Measurements from ENCODE around the gene EVA1A. TPM values are rescaled to one million over a fixed set of nuclear protein-coding genes. Genes with fewer than 3 reads are reported as not detected.

Gene EVA1A
- total RNA-seq, 4 donors from 2014 or later: 0.16 to 2.4 (median 0.82) TPM

- H3K36me3 ChIP-seq: no peaks in the 10 kb centered on the region
Measured at GRCh38 chr2:75538521-75539490, 21.9 kb downstream of the EVA1A start.

GRCh38 chr2:75537658-75538057, 23.1 kb downstream of the EVA1A start:
- H3K4me1 ChIP-seq: no peaks in the 10 kb centered on the region
- no peaks in the 10 kb centered on the region for H3K9me3 ChIP-seq
- ATAC-seq: no peak
- DNase-seq: no peak
- in situ Hi-C loops (cut with MboI; ENCODE audit: low sequenced_read_pairs in 4 of 4) (no loop called here), intact Hi-C loops (cut with DNase I; ENCODE audit: low total_unique reads) (no loop called here)
- H3K4me3 ChIP-seq: no peak overlapping the region
- no peaks in the 10 kb centered on the region for H3K27me3 ChIP-seq
- no peak overlapping the region for H3K27ac ChIP-seq
- no peaks in the 10 kb centered on the region for H3K36me3 ChIP-seq
- TF ChIP-seq POLR2A (IDR thresholded peaks at IDR 0.05) (no peak), CTCF (IDR thresholded peaks at IDR 0.05 in 4 of 5, conservative IDR thresholded peaks at IDR 0.05 in 1 of 5) (no peak)

More at GRCh38 chr2:75538521-75539490, 21.9 kb downstream of the EVA1A start:
- in situ Hi-C loops (cut with MboI; ENCODE audit: low sequenced_read_pairs in 4 of 4): no loop called here
- no peak overlapping the region for H3K27ac ChIP-seq
- no peak for TF ChIP-seq POLR2A (IDR thresholded peaks at IDR 0.05)
- no peak for TF ChIP-seq CTCF (IDR thresholded peaks at IDR 0.05 in 4 of 5, conservative IDR thresholded peaks at IDR 0.05 in 1 of 5)
- intact Hi-C loops (cut with DNase I; ENCODE audit: low total_unique reads): no loop called here
- H3K9me3 ChIP-seq: no peaks in the 10 kb centered on the region
- ATAC-seq (no peak), DNase-seq (no peak)
- H3K4me1 ChIP-seq: no peaks in the 10 kb centered on the region
- H3K4me3 ChIP-seq: no peak overlapping the region
- no peaks in the 10 kb centered on the region for H3K27me3 ChIP-seq

GRCh38 chr2:75533135-75533534, 27.6 kb downstream of the EVA1A start:
- Histone ChIP-seq H3K9me3 (no peaks in the 10 kb centered on the region), H3K4me3 (no peak overlapping the region), H3K4me1 (no peaks in the 10 kb centered on the region), H3K27ac (no peak overlapping the region), H3K36me3 (no peaks in the 10 kb centered on the region), H3K27me3 (no peaks in the 10 kb centered on the region)
- DNase-seq (no peak), ATAC-seq (no peak)
- intact Hi-C loops (cut with DNase I; ENCODE audit: low total_unique reads): no loop called here
- no peak for TF ChIP-seq CTCF (IDR thresholded peaks at IDR 0.05 in 4 of 5, conservative IDR thresholded peaks at IDR 0.05 in 1 of 5)
- TF ChIP-seq POLR2A (IDR thresholded peaks at IDR 0.05): no peak
- in situ Hi-C loops (cut with MboI; ENCODE audit: low sequenced_read_pairs in 4 of 4): no loop called here

- Histone ChIP-seq H3K4me3 (no peak overlapping the region), H3K9me3 (no peaks in the 10 kb centered on the region), H3K4me1 (no peaks in the 10 kb centered on the region), H3K27me3 (no peaks in the 10 kb centered on the region), H3K27ac (no peak overlapping the region), H3K36me3 (no peaks in the 10 kb centered on the region)
- in situ Hi-C loops (cut with MboI; ENCODE audit: low sequenced_read_pairs in 4 of 4): no loop called here
- intact Hi-C loops (cut with DNase I; ENCODE audit: low total_unique reads): no loop called here
- TF ChIP-seq POLR2A (IDR thresholded peaks at IDR 0.05) (no peak), CTCF (IDR thresholded peaks at IDR 0.05 in 4 of 5, conservative IDR thresholded peaks at IDR 0.05 in 1 of 5) (no peak)
- ATAC-seq (no peak), DNase-seq (no peak)
Measured at GRCh38 chr2:75532488-75532887, 28.3 kb downstream of the EVA1A start.
